Liver (tissue), 3 donors: ENCODE results near the gene CDH13.

Source experiments
- RAD21 ChIP-seq, 2 donors: IDR thresholded peaks; 2 replicates each; pipeline ENCODE4 v1.6.1; 2016; ENCODE audit warnings: antibody characterized with exemption in 2 of 2, mild to moderate bottlenecking in 2 of 2
- TF ChIP-seq, protein P1 (sequence below): fragments of 150-350 bp; IDR thresholded peaks from 2 replicates; pipeline ENCODE4 v1.5.1; 2017; ENCODE audit warnings: improper control_type of control experiment, low read depth, low read length; ENCODE audit not compliant: missing input control
- donor health status: healthy.
- donor health status: healthy.

DNA sequence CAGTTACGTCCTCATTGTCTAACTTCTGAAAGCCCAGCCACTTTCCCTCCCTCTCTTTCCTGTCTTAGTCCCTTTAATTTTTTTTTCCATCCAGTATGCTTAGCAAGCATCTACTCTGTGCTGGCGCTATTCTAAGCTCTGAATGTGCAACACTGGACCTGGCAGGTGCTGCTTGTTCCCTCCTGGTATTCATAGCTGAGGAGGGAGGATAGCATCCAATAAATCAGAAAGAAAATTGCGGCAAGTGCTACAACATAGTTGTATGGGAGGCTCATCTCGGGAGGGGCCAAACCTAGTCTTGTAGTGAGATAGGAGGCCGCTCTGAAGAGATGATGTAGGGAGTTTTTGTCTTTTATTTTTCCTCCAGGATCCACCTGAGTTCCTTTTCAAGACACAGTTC, 723.7 kb downstream of the CDH13 start:
- no peak for TF ChIP-seq RAD21 (IDR thresholded peaks at IDR 0.05)
- TF ChIP-seq, protein P1, sequence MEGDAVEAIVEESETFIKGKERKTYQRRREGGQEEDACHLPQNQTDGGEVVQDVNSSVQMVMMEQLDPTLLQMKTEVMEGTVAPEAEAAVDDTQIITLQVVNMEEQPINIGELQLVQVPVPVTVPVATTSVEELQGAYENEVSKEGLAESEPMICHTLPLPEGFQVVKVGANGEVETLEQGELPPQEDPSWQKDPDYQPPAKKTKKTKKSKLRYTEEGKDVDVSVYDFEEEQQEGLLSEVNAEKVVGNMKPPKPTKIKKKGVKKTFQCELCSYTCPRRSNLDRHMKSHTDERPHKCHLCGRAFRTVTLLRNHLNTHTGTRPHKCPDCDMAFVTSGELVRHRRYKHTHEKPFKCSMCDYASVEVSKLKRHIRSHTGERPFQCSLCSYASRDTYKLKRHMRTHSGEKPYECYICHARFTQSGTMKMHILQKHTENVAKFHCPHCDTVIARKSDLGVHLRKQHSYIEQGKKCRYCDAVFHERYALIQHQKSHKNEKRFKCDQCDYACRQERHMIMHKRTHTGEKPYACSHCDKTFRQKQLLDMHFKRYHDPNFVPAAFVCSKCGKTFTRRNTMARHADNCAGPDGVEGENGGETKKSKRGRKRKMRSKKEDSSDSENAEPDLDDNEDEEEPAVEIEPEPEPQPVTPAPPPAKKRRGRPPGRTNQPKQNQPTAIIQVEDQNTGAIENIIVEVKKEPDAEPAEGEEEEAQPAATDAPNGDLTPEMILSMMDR = no peak
